Measurements from ENCODE around the gene KCNK7.
"Not testable (repeated sequence)": the region's sequence is repeated elsewhere in the genome, so short reads cannot be mapped to it uniquely, and the experiment has no call there.

KCNK7 gene

GRCh38 chr11:65576232-65576866 lies 19.3 kb downstream of the KCNK7 start:
- peak in 1 of 10 donors; percentile 85 for DNase-seq
- intact Hi-C loops (cut with DNase I): no loop called here

- peak in 1 of 10 donors; percentile 88 for DNase-seq
- intact Hi-C loops (cut with DNase I): loop anchor here (2.0 kb wide), 1 partner anchor 39 kb away; the partner anchor contains the start of genes MAP3K11 and PCNX3
Measured at GRCh38 chr11:65575568-65576231, 19.9 kb downstream of the KCNK7 start, which contains the start of gene EHBP1L1. TSS of gene EHBP1L1 (plus strand) at chr11:65576053. CDS start at chr11:65576303, 250 bp downstream.

- peak in 1 of 10 donors; percentile 85 for DNase-seq
- intact Hi-C loops (cut with DNase I): loop anchor here (2.0 kb wide), 1 partner anchor 40 kb away; the partner anchor contains the start of genes MAP3K11 and PCNX3
Measured at GRCh38 chr11:65574811-65575567, 20.6 kb downstream of the KCNK7 start.

- peak in 9 of 10 donors; percentile 57 to 94 (median 67) for DNase-seq
- intact Hi-C loops (cut with DNase I): loop anchor here (2.0 kb wide), 1 partner anchor 41 kb away; the partner anchor contains the start of genes MAP3K11 and PCNX3
Measured at GRCh38 chr11:65574109-65574810, 21.3 kb downstream of the KCNK7 start.

- intact Hi-C loops (cut with DNase I): loop anchor here (2.0 kb wide), 2 partner anchors 19 to 41 kb away; partner anchors contain the start of genes MAP3K11 and PCNX3
- DNase-seq: peak in 2 of 10 donors; percentile 18 to 49
Measured at GRCh38 chr11:65573391-65574079, 22.1 kb downstream of the KCNK7 start.

- DNase-seq: peak; percentile 83 to 99 (median 92)
- intact Hi-C loops (cut with DNase I): loop anchor here (2.0 kb wide), 1 partner anchor 20 kb away; no protein-coding TSS in a partner anchor
Measured at GRCh38 chr11:65572356-65573051, 23.1 kb downstream of the KCNK7 start, which contains the start of gene FAM89B. TSS of gene FAM89B (plus strand) at chr11:65572538. CDS start at chr11:65572670, 132 bp downstream.

- DNase-seq: no peak
- intact Hi-C loops (cut with DNase I): loop anchor here (2.0 kb wide), 1 partner anchor 21 kb away; no protein-coding TSS in a partner anchor
Measured at GRCh38 chr11:65571940-65572339, 23.7 kb downstream of the KCNK7 start.

- intact Hi-C loops (cut with DNase I): no loop called here
- no peak for DNase-seq
Measured at GRCh38 chr11:65571420-65571819, 24.2 kb downstream of the KCNK7 start.

- peak; percentile 98 to 100 (median 99) for DNase-seq
- intact Hi-C loops (cut with DNase I): loop anchor here (1.0 kb wide), 2 partner anchors 12 to 30 kb away; partner anchors contain the start of gene LTBP3
Measured at GRCh38 chr11:65569973-65570918, 25.4 kb downstream of the KCNK7 start, which contains the start of gene ZNRD2. TSS of gene ZNRD2 (plus strand) at chr11:65570477. CDS start at chr11:65570492, 15 bp downstream.

GRCh38 chr11:65569164-65569972 lies 26.2 kb downstream of the KCNK7 start:
- intact Hi-C loops (cut with DNase I): no loop called here
- DNase-seq: peak in 1 of 10 donors; percentile 58

GRCh38 chr11:65565624-65566453 lies 29.8 kb downstream of the KCNK7 start:
- intact Hi-C loops (cut with DNase I): no loop called here
- DNase-seq: no peak

GRCh38 chr11:65564879-65565559 lies 30.6 kb downstream of the KCNK7 start:
- DNase-seq; intact Hi-C loops (cut with DNase I): not testable (repeated sequence)

GRCh38 chr11:65563601-65564000 lies 32.0 kb downstream of the KCNK7 start:
- intact Hi-C loops (cut with DNase I): no loop called here
- DNase-seq: no peak

GRCh38 chr11:65562788-65563187 lies 32.8 kb downstream of the KCNK7 start:
- intact Hi-C loops (cut with DNase I): no loop called here
- no peak for DNase-seq

GRCh38 chr11:65562020-65562419 lies 33.6 kb downstream of the KCNK7 start:
- intact Hi-C loops (cut with DNase I): no loop called here
- DNase-seq: no peak
